Measurements from ENCODE around the gene TMED9.
A peak's percentile ranks its signal among the peaks of the same experiment; 100 is the strongest.

Gene TMED9

GRCh38 chr5:177600508-177601018, 8.6 kb downstream of the TMED9 start:
- peaks cover 25% of the 10 kb centered on the region for H3F3A ChIP-seq (ENCODE audit: control insufficient read depth, insufficient read depth)
- peaks cover 3% of the 10 kb centered on the region; the same call in 1 of the 2 replicates for H4K20me1 ChIP-seq (ENCODE audit: control insufficient read depth, insufficient read depth, low read depth, low read length)
- TF ChIP-seq CTCF (IDR thresholded peaks at IDR 0.05; ENCODE audit: low read depth, low read length, poor library complexity, severe bottlenecking) (no peak), EZH2phosphoT487 (IDR thresholded peaks at IDR 0.05; ENCODE audit: borderline replicate concordance, low read length) (no peak)
- H3K79me2 ChIP-seq (ENCODE audit: control insufficient read depth, low read length), result peaks cover 24% of the 10 kb centered on the region
- no peaks in the 10 kb centered on the region for H3K9me3 ChIP-seq (ENCODE audit: control insufficient read depth, insufficient read depth, low read length)
- peak overlapping the region; percentile 84 for H3K4me2 ChIP-seq (ENCODE audit: low read length)
- H3K4me3 ChIP-seq (ENCODE audit: low read length), result peak overlapping the region; percentile 86
- peak overlapping the region; percentile 72 for H3K27ac ChIP-seq (ENCODE audit: low read depth, low read length)
- no peaks in the 10 kb centered on the region for H3K9me2 ChIP-seq (replicated peaks; ENCODE audit: control insufficient read depth, low read length)
- no peaks in the 10 kb centered on the region for H3K27me3 ChIP-seq (ENCODE audit: control insufficient read depth, low read length)
- peaks cover 31% of the 10 kb centered on the region for H3K4me1 ChIP-seq (ENCODE audit: control insufficient read depth, low read length)
- peaks cover 30% of the 10 kb centered on the region for H3K36me3 ChIP-seq (ENCODE audit: control insufficient read depth, low read length)

GRCh38 chr5:177601126-177601525, 9.1 kb downstream of the TMED9 start:
- Histone ChIP-seq H4K20me1 (ENCODE audit: control insufficient read depth, insufficient read depth, low read depth, low read length) (peaks cover 3% of the 10 kb centered on the region; the same call in 1 of the 2 replicates), H3F3A (ENCODE audit: control insufficient read depth, insufficient read depth) (peaks cover 23% of the 10 kb centered on the region), H3K27me3 (ENCODE audit: control insufficient read depth, low read length) (no peaks in the 10 kb centered on the region), H3K4me1 (ENCODE audit: control insufficient read depth, low read length) (peaks cover 31% of the 10 kb centered on the region), H3K79me2 (ENCODE audit: control insufficient read depth, low read length) (peaks cover 24% of the 10 kb centered on the region), H3K4me3 (ENCODE audit: low read length) (peak overlapping the region; percentile 86), H3K27ac (ENCODE audit: low read depth, low read length) (peak overlapping the region; percentile 72), H3K9me3 (ENCODE audit: control insufficient read depth, insufficient read depth, low read length) (no peaks in the 10 kb centered on the region), H3K9me2 (replicated peaks; ENCODE audit: control insufficient read depth, low read length) (no peaks in the 10 kb centered on the region), H3K36me3 (ENCODE audit: control insufficient read depth, low read length) (peaks cover 24% of the 10 kb centered on the region), H3K4me2 (ENCODE audit: low read length) (peak overlapping the region; percentile 84)
- TF ChIP-seq EZH2phosphoT487 (IDR thresholded peaks at IDR 0.05; ENCODE audit: borderline replicate concordance, low read length), result no peak
- TF ChIP-seq CTCF (IDR thresholded peaks at IDR 0.05; ENCODE audit: low read depth, low read length, poor library complexity, severe bottlenecking), result no peak

GRCh38 chr5:177601577-177602457, 9.8 kb downstream of the TMED9 start:
- H3K36me3 ChIP-seq (ENCODE audit: control insufficient read depth, low read length), result peaks cover 18% of the 10 kb centered on the region
- TF ChIP-seq CTCF (IDR thresholded peaks at IDR 0.05; ENCODE audit: low read depth, low read length, poor library complexity, severe bottlenecking) (no peak), EZH2phosphoT487 (IDR thresholded peaks at IDR 0.05; ENCODE audit: borderline replicate concordance, low read length) (no peak)
- H4K20me1 ChIP-seq (ENCODE audit: control insufficient read depth, insufficient read depth, low read depth, low read length), result peaks cover 3% of the 10 kb centered on the region; the same call in 1 of the 2 replicates
- H3K27me3 ChIP-seq (ENCODE audit: control insufficient read depth, low read length), result no peaks in the 10 kb centered on the region
- H3K79me2 ChIP-seq (ENCODE audit: control insufficient read depth, low read length), result peaks cover 24% of the 10 kb centered on the region
- H3F3A ChIP-seq (ENCODE audit: control insufficient read depth, insufficient read depth), result peaks cover 22% of the 10 kb centered on the region
- peak overlapping the region; percentile 86 for H3K4me3 ChIP-seq (ENCODE audit: low read length)
- H3K9me3 ChIP-seq (ENCODE audit: control insufficient read depth, insufficient read depth, low read length), result no peaks in the 10 kb centered on the region
- H3K4me1 ChIP-seq (ENCODE audit: control insufficient read depth, low read length), result peaks cover 31% of the 10 kb centered on the region
- no peak overlapping the region for H3K27ac ChIP-seq (ENCODE audit: low read depth, low read length)
- no peaks in the 10 kb centered on the region for H3K9me2 ChIP-seq (replicated peaks; ENCODE audit: control insufficient read depth, low read length)
- H3K4me2 ChIP-seq (ENCODE audit: low read length), result peak overlapping the region; percentile 84

Data from DOHH2 (cell line).